Breast epithelium (tissue), 3 donors: Measurements from ENCODE around the gene CHD6.

Experiments used
- POLR2AphosphoS5 ChIP-seq, 3 donors: sonication (generic); formaldehyde crosslinking; IDR thresholded peaks; one replicate each; pipeline ENCODE4 v1.6.1; 2017; ENCODE audit warnings: antibody characterized with exemption in 3 of 3
- TF ChIP-seq, protein P1 (sequence below), 3 donors: fragments of 450-650 bp; IDR thresholded peaks; one replicate each; pipeline ENCODE4 v1.5.1; 2016 to 2017; ENCODE audit warnings: antibody characterized with exemption in 3 of 3, mild to moderate bottlenecking in 3 of 3, moderate library complexity in 3 of 3

DNA sequence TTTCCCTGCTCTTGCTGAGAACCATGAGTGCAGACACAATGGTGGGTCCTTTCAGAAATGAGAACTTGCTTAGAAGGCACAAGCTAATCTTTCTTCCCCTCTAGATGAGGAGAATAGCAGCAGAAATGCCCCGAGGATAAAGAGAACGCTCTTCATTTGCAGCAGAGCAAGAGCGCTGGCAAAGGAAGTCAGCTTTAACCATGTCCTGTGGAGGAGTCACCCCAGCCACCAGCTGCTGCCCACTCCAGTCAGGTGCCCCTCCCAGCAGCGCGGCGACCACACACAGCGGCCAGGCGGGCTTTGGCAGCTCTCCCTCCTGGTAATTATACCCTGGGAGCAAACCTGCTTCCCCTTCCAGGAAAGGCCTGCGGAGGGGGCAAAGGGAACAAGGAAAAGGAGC, 209.2 kb downstream of the CHD6 start:
- no peak for TF ChIP-seq POLR2AphosphoS5 (IDR thresholded peaks at IDR 0.05)
- TF ChIP-seq, protein P1, sequence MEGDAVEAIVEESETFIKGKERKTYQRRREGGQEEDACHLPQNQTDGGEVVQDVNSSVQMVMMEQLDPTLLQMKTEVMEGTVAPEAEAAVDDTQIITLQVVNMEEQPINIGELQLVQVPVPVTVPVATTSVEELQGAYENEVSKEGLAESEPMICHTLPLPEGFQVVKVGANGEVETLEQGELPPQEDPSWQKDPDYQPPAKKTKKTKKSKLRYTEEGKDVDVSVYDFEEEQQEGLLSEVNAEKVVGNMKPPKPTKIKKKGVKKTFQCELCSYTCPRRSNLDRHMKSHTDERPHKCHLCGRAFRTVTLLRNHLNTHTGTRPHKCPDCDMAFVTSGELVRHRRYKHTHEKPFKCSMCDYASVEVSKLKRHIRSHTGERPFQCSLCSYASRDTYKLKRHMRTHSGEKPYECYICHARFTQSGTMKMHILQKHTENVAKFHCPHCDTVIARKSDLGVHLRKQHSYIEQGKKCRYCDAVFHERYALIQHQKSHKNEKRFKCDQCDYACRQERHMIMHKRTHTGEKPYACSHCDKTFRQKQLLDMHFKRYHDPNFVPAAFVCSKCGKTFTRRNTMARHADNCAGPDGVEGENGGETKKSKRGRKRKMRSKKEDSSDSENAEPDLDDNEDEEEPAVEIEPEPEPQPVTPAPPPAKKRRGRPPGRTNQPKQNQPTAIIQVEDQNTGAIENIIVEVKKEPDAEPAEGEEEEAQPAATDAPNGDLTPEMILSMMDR (IDR thresholded peaks at IDR 0.05): no peak
